Measurements from ENCODE around the gene ARL3. TPM values are rescaled to one million over a fixed set of nuclear protein-coding genes. Genes with fewer than 3 reads are reported as not detected.
"Not testable (repeated sequence)": the region's sequence is repeated elsewhere in the genome, so short reads cannot be mapped to it uniquely, and the experiment has no call there.

ARL3 gene
- total and polyA plus RNA-seq, 2 experiments from 2014 or later: 8.5 to 22.6 TPM

DNA sequence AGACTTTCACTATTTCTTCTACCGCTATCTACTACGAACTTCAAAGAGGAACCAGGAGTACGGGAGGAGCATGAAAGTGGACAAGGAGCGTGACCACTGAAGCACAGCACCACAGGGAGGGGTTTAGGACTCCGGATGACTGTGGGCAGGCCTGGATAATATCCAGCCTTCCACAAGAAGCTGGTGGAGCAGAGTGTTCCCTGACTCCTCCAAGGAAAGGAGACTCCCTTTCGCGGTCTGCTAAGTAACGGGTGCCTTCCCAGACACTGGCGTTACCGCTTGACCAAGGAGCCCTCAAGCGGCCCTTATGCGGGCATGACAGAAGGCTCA is 44.7 kb upstream of the ARL3 start:
- not testable (repeated sequence) for H3K9me2 ChIP-seq (ENCODE audit: insufficient read depth); H3K27me3 Mint-ChIP-seq (ENCODE audit: insufficient read depth, low read depth, poor library complexity); H3K4me2 ChIP-seq; H2AFZ ChIP-seq; H3K4me3 Mint-ChIP-seq; DNase-seq (ENCODE audit: low spot score); H3F3A ChIP-seq (replicated peaks; ENCODE audit: low read depth); H3K27ac Mint-ChIP-seq; H3K9me3 Mint-ChIP-seq; ATAC-seq; H3K36me3 ChIP-seq (ENCODE audit: insufficient read depth); H3K4me1 Mint-ChIP-seq; H3K36me3 Mint-ChIP-seq (ENCODE audit: low read depth); H3K4me3 ChIP-seq; H3K27me3 ChIP-seq (ENCODE audit: insufficient read depth); H4K20me1 ChIP-seq (replicated peaks; ENCODE audit: insufficient read depth); H3K4me1 ChIP-seq (ENCODE audit: insufficient read depth); H3K27ac ChIP-seq (ENCODE audit: low read depth)
- H3K79me2 ChIP-seq (replicated peaks; ENCODE audit: insufficient read depth): peaks cover 19% of the 10 kb centered on the region

DNA sequence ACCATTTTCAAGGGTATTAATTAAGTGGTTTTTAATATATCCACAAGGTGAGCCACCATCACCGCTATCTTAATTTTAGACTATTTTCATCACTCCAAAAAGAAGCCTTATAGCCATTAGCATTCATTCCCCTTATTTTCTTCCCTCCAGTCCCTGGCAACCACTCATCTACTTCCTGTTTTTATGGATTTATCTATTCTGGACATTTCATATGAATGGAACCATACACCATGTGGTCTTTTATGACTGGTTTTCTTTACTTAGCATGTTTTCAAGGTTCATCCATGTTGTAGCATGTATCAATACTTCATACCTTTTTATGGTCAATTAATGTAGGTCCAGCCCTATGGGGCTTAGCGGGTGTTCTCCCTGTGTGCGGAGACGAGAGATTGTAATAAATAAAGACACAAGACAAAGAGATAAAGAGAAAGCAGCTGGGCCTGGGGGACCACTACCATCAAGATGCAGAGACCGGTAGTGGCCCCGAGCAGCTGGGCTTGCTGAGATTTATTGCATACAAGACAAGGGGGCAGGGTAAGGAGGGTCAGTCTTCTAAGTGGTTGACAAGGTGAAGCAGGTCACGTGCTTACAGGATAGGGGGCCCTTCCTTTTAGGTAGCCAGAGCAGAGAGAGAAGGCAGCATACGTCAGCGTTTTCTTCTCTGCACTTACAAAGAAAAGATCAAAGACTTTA is 44.2 kb upstream of the ARL3 start:
- Mint-ChIP-seq H3K27me3 (ENCODE audit: insufficient read depth, low read depth, poor library complexity) (peaks cover 6% of the 10 kb centered on the region), H3K36me3 (ENCODE audit: low read depth) (no peaks in the 10 kb centered on the region), H3K4me1 (peaks cover 9% of the 10 kb centered on the region; the same call in 2 of the 3 replicates), H3K4me3 (no peak overlapping the region; the same call in 2 of the 3 replicates), H3K27ac (no peak overlapping the region), H3K9me3 (no peaks in the 10 kb centered on the region)
- no peak for DNase-seq (ENCODE audit: low spot score)
- TF ChIP-seq, protein P1, sequence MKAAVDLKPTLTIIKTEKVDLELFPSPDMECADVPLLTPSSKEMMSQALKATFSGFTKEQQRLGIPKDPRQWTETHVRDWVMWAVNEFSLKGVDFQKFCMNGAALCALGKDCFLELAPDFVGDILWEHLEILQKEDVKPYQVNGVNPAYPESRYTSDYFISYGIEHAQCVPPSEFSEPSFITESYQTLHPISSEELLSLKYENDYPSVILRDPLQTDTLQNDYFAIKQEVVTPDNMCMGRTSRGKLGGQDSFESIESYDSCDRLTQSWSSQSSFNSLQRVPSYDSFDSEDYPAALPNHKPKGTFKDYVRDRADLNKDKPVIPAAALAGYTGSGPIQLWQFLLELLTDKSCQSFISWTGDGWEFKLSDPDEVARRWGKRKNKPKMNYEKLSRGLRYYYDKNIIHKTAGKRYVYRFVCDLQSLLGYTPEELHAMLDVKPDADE (IDR thresholded peaks at IDR 0.05): no peak
- TF ChIP-seq POLR2AphosphoS5 (IDR thresholded peaks at IDR 0.05; ENCODE audit: low read depth): no peak
- TF ChIP-seq, protein P2, sequence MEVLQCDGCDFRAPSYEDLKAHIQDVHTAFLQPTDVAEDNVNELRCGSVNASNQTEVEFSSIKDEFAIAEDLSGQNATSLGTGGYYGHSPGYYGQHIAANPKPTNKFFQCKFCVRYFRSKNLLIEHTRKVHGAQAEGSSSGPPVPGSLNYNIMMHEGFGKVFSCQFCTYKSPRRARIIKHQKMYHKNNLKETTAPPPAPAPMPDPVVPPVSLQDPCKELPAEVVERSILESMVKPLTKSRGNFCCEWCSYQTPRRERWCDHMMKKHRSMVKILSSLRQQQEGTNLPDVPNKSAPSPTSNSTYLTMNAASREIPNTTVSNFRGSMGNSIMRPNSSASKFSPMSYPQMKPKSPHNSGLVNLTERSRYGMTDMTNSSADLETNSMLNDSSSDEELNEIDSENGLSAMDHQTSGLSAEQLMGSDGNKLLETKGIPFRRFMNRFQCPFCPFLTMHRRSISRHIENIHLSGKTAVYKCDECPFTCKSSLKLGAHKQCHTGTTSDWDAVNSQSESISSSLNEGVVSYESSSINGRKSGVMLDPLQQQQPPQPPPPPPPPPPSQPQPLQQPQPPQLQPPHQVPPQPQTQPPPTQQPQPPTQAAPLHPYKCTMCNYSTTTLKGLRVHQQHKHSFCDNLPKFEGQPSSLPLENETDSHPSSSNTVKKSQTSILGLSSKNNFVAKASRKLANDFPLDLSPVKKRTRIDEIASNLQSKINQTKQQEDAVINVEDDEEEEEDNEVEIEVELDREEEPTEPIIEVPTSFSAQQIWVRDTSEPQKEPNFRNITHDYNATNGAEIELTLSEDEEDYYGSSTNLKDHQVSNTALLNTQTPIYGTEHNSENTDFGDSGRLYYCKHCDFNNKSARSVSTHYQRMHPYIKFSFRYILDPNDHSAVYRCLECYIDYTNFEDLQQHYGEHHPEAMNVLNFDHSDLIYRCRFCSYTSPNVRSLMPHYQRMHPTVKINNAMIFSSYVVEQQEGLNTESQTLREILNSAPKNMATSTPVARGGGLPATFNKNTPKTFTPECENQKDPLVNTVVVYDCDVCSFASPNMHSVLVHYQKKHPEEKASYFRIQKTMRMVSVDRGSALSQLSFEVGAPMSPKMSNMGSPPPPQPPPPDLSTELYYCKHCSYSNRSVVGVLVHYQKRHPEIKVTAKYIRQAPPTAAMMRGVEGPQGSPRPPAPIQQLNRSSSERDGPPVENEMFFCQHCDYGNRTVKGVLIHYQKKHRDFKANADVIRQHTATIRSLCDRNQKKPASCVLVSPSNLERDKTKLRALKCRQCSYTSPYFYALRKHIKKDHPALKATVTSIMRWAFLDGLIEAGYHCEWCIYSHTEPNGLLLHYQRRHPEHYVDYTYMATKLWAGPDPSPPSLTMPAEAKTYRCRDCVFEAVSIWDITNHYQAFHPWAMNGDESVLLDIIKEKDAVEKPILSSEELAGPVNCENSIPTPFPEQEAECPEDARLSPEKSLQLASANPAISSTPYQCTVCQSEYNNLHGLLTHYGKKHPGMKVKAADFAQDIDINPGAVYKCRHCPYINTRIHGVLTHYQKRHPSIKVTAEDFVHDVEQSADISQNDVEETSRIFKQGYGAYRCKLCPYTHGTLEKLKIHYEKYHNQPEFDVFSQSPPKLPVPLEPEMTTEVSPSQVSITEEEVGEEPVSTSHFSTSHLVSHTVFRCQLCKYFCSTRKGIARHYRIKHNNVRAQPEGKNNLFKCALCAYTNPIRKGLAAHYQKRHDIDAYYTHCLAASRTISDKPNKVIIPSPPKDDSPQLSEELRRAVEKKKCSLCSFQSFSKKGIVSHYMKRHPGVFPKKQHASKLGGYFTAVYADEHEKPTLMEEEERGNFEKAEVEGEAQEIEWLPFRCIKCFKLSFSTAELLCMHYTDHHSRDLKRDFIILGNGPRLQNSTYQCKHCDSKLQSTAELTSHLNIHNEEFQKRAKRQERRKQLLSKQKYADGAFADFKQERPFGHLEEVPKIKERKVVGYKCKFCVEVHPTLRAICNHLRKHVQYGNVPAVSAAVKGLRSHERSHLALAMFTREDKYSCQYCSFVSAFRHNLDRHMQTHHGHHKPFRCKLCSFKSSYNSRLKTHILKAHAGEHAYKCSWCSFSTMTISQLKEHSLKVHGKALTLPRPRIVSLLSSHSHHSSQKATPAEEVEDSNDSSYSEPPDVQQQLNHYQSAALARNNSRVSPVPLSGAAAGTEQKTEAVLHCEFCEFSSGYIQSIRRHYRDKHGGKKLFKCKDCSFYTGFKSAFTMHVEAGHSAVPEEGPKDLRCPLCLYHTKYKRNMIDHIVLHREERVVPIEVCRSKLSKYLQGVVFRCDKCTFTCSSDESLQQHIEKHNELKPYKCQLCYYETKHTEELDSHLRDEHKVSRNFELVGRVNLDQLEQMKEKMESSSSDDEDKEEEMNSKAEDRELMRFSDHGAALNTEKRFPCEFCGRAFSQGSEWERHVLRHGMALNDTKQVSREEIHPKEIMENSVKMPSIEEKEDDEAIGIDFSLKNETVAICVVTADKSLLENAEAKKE (CRISPR knock-in tag; IDR thresholded peaks at IDR 0.05): no peak
- TF ChIP-seq, protein P3, sequence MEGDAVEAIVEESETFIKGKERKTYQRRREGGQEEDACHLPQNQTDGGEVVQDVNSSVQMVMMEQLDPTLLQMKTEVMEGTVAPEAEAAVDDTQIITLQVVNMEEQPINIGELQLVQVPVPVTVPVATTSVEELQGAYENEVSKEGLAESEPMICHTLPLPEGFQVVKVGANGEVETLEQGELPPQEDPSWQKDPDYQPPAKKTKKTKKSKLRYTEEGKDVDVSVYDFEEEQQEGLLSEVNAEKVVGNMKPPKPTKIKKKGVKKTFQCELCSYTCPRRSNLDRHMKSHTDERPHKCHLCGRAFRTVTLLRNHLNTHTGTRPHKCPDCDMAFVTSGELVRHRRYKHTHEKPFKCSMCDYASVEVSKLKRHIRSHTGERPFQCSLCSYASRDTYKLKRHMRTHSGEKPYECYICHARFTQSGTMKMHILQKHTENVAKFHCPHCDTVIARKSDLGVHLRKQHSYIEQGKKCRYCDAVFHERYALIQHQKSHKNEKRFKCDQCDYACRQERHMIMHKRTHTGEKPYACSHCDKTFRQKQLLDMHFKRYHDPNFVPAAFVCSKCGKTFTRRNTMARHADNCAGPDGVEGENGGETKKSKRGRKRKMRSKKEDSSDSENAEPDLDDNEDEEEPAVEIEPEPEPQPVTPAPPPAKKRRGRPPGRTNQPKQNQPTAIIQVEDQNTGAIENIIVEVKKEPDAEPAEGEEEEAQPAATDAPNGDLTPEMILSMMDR (conservative IDR thresholded peaks at IDR 0.05; ENCODE audit: low read depth in 2 of 2): no peak
- no peak for TF ChIP-seq STAT1 (IDR thresholded peaks at IDR 0.05; ENCODE audit: unreplicated experiment)
- no peak for TF ChIP-seq JUNB (IDR thresholded peaks at IDR 0.05; ENCODE audit: unreplicated experiment)
- no peak for TF ChIP-seq ZNF114 (CRISPR knock-in tag; IDR thresholded peaks at IDR 0.05)
- TF ChIP-seq NANOG (IDR thresholded peaks at IDR 0.05; ENCODE audit: borderline replicate concordance): no peak
- no peak for TF ChIP-seq CREB1 (CRISPR knock-in tag; IDR thresholded peaks at IDR 0.05; ENCODE audit: low read depth)
- Histone ChIP-seq H3F3A (replicated peaks; ENCODE audit: low read depth) (0 out of 2 replicates have a peak, but pooled peaks cover 3% of the 10 kb centered on the region), H3K9me2 (ENCODE audit: insufficient read depth) (no peaks in the 10 kb centered on the region), H2AFZ (no peak overlapping the region), H4K20me1 (replicated peaks; ENCODE audit: insufficient read depth) (no peaks in the 10 kb centered on the region; the same call in none of the 2 replicates), H3K27me3 (ENCODE audit: insufficient read depth) (no peaks in the 10 kb centered on the region), H3K4me1 (ENCODE audit: insufficient read depth) (peaks cover 1% of the 10 kb centered on the region; the same call in 1 of the 2 replicates), H3K79me2 (replicated peaks; ENCODE audit: insufficient read depth) (peaks cover 20% of the 10 kb centered on the region), H3K27ac (ENCODE audit: low read depth) (no peak overlapping the region), H3K4me2 (no peak overlapping the region), H3K36me3 (ENCODE audit: insufficient read depth) (no peaks in the 10 kb centered on the region), H3K4me3 (no peak overlapping the region)
- no peak for ATAC-seq
